HG03196 (cell line): ENCODE measurements around the gene MON2.
"Not testable (repeated sequence)": the region's sequence is repeated elsewhere in the genome, so short reads cannot be mapped to it uniquely, and the experiment has no call there.

ENCODE experiments used
- ATAC-seq: cut with Tn5 transposase; IDR thresholded peaks from one replicate; pipeline ENCODE4 v1.9.1; 2021; ENCODE audit not compliant: unreplicated experiment

The MON2 gene

DNA sequence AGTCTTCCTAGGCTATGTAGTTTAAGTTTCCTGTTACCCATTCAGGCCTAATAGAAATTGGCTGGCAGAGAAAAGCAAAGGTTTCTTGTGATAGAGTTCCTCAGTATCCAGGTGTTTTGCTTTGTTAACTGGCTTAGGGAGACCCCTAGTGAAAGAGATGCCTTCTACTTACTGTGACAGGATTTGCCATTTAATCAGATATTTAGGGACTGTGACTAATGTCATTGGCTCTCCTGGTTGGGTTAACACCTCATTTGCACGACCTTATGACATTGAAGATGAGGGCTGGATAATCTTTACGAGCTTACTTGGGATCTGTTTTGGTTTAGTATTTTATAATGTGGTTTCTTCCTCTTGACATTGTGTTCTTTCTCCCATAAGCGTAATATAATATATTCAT is 5.8 kb downstream of the MON2 start:
- ATAC-seq = no peak

DNA sequence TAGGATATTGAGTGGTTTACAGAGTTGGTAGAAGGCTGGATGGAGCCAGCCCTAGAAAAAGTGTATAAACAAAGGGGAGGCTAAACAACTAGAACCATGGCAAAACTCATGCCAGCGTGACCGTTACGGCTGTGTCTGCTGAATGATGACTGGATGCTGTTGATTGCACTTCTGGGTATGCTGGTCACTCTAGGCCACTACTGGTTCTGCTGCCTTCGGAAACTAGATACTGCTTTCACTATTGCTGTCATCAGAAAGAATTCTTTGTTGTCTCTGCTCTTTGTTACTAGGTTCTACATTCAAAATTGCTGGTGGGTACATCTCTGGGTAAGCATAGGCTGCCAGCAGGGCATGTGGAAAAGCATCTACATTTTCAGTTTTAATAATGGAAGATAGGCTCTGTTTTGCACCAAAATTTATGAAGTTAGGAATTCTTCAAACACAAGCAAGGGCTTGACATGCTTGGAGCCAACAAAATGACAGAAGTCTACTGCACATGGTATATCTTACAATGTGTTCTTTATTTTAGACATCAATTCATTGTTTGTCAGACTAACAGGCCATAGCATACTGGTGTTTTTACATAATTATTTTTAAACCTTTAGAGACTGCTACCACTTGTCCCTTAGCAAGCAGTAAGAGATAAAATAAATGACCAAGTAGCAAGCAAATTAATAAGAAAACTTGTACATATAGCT is 15.4 kb downstream of the MON2 start:
- ATAC-seq = no peak

DNA sequence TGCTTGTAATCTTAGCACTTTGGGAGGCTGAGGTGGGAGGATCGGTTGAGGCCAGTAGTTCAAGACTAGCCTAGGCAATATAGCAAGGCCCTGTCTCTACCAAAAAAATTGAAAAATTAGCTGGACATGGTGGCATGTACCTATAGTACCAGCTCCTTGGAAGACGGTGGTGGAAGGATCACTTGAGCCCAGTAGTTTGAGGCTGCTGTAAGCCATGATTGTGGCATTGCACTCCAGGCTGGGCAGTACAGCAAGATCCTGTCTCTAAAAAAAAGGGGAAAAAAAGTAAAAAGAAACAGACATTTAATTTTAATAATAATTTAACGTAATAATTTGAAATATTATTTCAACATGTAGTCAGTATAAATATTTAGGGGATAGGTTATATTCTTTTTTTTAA is 16.1 kb downstream of the MON2 start:
- no peak for ATAC-seq

DNA sequence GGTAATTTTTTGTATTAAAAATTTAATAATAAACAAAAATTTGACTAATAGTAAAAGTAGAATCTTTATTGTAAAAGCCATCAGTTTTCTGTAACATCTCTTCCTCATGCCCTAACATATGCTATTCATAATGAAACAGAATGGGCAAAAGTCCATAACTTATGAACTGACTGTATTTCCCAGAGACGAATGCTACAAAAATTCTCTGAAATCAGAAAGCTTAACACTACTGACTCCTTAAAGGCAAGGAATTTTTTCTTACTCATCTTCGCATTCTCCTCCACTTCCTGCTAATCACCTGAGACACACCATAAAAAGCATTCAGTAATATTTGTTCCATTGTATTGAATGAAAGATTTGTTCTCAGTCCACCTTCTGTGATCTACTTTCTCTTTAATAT is 17.6 kb downstream of the MON2 start:
- no peak for ATAC-seq

DNA sequence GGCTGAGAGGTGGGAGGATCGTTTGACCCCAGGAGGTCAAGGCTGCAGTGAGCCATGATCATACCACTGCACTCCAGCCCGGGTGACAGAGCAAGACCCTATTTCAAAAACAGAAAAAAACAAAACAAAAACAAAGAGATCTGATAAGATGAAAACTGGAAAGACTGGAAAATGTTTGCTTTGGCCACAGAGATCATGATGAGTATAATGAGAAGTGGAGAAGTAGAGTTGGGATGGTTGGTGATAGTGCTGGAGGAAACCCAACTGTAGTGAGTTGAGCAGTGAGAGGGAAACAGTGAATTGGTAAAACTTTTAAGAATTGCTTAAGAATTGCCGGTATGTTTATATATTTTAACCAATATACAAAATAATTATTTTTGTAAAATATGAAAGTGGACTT is 39.2 kb downstream of the MON2 start:
- no peak for ATAC-seq

DNA sequence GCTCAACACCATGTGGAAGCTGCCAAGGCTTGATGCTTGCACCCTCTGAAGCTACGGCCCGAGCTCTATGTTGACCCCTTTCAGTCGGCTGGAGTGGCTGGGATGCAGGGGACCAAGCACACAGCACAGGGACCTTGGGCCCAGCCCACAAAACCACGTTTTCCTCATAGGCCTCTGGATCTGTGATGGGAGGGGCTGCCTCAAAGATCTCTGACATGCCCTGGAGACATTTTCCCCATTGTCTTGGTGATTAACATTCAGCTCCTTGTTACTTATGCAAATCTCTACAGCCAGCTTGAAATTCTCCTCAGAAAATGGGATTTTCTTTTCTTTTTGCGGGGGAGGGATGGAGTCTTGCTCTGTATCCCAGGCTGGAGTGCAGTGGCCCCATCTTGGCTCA is 46.3 kb downstream of the MON2 start:
- ATAC-seq = no peak

DNA sequence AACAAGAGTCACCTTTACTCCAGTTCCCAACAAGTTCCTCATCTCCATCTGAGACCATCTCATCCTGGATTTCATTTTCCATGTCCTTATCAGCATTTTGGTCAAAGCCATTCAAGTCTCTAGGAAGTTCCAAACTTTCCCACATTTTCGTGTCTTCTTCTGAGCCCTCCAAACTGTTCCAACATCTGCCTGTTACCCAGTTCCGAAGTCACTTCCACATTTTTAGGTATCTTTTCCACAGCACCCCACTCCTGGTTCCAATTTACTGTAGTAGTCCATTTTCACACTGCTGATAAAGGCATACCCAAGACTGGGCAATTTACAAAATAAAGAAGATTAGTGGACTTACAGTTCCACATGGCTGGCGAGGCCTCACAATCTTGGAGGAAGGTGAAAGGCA is 47.5 kb downstream of the MON2 start:
- not testable (repeated sequence) for ATAC-seq

DNA sequence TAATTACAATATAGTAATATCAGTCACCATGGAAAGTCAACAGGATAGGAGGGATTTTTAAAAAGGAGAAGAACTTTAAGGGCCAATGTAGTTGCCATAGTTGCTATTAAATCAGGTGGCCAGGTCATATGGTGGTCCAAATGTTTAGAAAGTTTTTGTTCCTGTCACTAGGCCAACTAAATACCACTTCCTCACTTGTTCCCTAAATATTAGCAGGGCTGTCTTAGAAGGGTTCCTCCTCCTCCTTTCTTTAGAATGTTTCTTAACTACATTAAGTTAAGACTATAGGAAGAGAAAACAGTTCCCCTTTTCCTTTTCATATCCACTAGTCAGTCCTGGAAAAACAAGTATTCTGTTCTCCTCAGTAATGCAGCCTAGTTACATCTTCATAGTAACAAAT is 50.3 kb downstream of the MON2 start:
- no peak for ATAC-seq

DNA sequence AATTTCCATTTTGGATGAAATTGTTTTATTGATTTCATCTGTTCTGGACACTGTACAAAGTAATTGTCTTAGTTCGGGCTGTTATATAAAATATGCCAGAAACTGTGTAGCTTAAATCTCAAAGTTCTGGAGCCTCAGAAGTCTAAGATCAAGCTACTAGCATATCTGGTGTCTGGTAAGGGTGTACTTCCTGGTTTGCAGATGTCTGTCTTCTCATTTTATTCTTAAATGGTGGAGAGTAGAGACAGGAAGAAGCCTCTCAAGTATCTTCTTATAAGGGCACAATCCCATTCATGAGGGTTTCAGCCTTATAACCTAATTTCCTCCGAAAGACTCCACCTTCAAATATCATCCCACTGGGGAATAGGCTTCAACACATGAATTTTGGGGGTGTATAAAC is 51.3 kb downstream of the MON2 start:
- no peak for ATAC-seq

DNA sequence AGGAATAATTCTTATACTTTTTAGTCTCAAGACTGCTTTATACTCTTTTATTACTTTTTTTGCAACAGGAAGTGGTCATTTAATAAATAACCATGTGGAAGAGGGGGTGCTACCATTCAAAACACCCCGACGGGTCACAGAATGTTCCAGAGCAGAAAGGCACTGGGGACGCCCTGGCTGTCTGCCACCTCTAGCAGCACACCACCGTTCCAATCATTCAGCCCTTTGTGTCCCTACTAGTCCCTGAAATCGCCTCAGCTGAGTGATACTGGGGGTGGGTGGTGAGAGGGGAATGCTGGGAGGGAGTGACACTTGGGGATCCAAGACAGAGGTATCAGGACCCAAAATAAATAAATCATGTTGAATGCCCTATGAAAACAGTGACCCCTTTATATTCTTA is 52.4 kb downstream of the MON2 start:
- ATAC-seq = no peak

DNA sequence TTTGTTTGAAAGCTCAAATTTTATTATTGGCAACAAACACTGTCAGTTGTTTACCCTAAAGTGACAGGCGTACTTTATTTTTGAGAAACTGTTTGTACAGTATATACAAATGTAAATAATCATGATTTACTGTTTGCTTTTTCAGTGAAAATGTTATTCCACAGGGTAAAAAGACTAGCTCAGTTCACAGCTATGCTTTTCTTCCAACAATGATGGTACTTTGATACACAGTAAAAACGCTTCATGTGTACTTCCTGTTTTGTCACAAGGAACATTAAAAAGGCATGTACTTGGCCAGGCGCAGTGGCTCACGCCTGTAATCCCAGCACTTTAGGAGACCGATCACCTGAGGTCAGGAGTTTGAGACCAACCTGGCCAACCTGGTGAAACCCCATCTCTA is 53.7 kb downstream of the MON2 start:
- no peak for ATAC-seq

DNA sequence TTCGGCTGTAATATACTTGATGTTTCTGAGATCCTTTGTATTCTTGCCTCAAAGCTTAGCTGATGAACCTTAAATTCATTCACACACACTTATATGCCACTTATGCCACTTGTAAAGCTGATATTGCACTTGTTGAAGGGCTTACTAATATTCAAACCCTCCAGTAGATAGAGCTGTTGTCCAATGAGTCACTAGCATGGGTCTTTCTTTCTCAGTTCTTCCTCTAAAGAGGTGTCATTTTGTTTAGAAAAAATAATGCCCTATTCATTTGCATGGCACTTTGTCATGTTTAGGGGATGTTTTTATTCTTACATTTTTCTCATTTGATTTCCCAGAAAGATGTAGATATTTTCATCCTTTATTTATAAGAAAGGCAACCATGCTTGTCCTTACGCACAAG is 56.4 kb downstream of the MON2 start:
- peak; percentile 45 for ATAC-seq

DNA sequence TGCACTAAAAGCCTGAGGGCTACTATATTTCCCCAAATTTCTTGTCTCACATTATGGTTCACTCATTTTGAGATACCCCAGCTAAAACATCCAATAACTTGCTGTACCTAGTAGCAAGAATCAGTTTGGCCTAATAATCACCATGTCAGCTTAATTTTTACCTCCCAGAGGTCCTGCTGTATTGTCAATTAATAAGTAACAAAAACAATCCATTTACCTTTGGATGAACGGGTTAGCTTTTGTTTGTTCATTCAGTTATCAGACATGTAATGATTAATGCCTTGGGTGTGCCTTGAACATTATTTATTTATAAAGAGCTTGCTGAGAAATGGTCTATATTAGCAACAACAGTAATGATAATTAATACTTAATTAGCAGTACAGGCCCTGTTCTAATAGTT is 57.0 kb downstream of the MON2 start:
- no peak for ATAC-seq

DNA sequence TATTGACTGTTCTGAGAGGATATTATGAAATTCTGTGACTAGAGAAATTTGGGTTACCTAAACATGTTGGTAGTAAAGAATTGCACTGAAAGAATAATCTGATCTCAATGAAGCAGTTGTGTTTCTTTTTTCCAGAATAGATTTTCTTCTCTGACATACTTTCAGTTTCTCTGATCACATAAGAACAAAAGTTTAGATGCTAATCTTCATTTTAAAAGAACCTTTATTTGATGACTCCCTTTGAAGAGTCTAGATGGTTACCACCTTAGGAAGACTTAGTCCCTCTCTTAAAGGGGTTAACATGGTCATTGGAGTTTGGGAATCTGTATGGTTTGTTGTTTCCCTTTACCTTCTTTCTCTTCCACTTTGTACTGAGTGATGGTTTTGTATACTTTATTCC is 58.6 kb downstream of the MON2 start:
- no peak for ATAC-seq

DNA sequence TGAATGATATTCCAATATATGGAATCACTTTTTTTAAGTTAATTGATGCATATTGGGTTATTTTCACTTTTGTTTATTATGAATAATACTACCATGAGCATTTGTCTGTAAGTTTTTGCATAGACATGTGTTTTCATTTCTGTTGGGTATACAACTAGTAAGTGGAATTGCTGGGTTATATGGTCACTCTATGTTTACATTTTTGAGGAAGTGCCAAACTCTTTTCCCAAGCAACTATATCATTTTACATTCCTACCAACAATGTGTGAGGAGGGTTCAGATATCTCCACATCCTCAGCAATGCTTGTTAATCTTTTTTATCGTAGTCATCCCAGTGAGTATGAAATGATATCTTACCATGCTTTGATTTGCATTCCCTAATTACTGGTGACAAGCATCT is 64.0 kb downstream of the MON2 start:
- ATAC-seq = no peak

DNA sequence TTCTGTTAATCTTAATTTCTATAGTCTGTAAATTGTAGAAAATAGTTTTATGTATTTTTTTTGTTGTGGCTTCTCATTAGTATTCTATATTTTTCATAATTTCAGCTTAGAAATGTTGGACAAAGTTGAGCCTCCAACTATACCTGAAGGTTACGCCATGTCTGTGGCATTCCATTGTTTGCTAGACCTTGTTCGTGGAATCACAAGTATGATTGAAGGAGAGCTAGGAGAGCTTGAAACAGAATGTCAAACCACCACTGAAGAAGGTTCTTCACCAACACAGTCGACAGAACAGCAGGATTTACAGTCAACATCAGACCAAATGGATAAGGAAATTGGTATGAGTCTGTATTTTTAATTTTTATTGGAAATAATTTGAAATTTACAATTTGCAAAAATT is 65.7 kb downstream of the MON2 start:
- no peak for ATAC-seq

DNA sequence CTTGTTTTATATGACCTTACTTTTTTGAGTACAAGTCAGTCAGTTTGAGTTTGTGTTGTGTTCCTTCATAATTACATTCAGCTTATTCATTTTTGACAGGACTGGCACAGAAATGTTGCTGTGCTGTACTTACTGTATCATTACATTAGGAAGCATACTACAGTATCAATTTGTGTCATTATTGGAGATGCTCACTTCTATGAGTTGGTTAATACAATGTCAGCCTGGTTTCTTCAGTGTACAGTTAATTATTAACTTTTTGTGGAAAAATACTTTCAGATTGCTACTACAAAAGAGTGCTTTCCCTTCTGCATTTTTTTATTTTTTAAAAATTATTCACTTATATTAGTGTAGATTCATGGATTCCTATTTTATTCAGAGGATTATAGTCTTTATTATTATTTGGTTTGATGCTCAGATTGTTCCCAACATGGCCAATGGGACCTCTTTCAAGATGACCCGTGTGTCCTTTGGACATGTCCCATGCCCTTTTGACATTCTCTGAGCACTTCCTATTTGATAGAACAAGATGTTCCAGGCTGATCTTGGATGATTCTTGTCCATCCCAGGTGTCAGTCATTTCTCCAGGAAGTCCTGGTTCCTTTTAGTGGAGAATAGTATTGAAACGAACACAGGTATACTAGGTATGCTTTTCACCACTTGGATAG is 66.6 kb downstream of the MON2 start:
- no peak for ATAC-seq

DNA sequence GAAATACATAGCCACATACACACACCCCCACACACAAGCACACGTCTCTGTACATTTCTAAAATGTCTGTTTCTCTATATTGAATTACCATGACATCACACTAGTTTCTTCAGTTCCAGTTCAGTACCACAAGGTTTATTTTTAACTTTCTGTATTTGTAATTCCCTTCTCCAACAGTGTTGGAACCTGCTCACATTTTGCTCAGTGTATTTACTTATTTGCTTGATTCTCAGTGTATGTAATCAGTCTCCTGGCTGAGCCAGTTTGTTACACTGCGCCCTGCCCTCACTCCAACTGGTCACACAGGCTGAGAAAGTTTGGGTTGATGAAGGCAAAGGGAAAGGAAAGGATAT is 67.1 kb downstream of the MON2 start:
- no peak for ATAC-seq

DNA sequence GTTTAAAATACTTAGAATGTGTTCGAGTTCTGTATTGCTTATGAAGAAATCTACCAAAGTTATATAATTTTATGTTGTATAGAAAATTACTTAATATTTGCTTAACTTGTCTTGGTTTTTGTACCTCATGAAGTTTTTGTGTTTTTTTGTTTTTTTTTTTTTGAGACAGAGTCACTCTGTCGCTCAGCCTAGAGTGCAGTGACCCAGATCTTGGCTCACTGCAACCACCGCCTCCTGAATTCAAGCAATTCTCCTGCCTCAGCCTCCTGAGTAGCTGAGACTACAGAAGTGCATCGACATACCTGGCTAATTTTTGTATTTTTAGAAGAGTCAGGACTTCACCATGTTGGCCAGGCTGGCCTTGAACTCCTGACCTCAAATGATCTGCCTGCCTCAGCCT is 69.9 kb downstream of the MON2 start:
- no peak for ATAC-seq

DNA sequence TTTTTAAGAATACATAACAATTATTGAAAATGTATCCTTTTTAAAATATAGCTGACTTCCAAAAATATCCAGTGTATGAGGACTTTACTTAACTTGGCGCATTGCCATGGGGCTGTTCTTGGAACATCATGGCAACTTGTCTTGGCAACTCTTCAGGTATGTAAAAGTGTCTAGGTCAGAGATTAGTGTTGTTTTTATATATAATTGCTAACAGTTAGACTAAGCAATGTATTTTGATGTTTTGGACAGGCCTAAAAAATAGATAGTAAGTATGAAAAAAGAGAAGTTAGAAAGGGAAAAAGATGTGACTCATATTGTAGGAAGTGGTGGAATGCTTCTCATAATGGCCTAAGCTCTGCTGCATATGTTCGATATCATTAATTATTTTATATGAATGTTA is 70.9 kb downstream of the MON2 start:
- ATAC-seq = no peak

DNA sequence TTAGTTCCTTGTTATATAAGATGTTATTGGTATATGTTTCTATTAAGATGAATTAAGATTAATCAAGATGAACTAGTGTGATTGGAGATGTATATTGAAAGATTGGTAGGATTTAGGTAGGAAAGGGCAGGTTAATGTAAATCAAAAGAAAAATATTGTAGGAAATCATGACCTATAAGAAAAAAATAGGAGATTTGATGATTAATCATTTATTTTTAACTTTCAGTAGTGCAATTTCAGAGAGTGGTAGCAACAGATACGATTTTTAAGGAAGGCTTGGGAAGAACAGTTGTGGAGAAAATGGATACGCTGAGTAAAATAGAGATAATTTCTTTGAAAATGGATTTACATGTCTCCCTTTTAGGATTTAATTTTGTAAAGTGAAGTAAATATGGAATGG is 73.7 kb downstream of the MON2 start:
- no peak for ATAC-seq

DNA sequence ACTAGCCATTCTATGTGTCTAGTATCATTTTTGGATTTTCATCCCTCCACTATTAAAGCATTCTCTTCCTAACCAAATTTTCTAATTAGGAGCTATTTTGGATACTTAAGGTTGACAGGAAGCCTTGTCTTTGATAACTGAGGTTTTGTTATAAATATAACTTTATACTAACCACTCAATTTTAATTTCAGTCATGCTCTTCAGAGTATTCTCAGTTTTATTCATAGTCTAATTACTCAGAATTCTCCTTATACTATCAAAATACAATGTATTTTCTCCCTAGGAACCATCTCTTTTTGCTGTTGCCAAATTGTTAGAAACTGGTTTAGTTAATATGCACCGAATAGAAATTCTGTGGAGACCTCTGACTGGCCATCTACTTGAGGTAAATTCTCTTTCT is 76.2 kb downstream of the MON2 start:
- ATAC-seq = no peak

DNA sequence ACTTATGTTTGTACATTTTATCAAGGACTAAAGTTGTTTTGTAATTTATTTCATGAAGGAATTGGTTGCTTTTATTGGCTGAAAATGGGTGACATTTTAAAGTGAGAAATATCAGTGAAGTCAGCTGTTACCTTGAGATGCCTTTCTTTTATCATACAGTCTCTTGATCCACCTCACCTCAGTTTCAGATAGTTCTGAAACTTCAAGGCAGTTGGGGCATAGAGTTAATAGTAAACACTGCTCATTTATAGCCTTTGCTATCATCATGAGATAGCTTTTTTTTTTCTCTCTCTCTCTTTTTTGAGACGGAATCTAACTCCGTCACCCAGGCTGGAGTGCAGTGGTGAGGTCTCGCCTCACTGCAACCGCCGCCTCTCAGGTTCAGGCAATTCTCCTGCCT is 76.7 kb downstream of the MON2 start:
- ATAC-seq = no peak
